NCI-H446 (cell line): Measurements from ENCODE around the gene CHAC1.
A peak's percentile ranks its signal among the peaks of the same experiment; 100 is the strongest.
"Not testable (repeated sequence)": the region's sequence is repeated elsewhere in the genome, so short reads cannot be mapped to it uniquely, and the experiment has no call there.

ENCODE experiments used
- DNase-seq, 2 experiments: peaks; one replicate each; lab custom pipeline; 2025; lab: John Stamatoyannopoulos, UW

Gene CHAC1

DNA sequence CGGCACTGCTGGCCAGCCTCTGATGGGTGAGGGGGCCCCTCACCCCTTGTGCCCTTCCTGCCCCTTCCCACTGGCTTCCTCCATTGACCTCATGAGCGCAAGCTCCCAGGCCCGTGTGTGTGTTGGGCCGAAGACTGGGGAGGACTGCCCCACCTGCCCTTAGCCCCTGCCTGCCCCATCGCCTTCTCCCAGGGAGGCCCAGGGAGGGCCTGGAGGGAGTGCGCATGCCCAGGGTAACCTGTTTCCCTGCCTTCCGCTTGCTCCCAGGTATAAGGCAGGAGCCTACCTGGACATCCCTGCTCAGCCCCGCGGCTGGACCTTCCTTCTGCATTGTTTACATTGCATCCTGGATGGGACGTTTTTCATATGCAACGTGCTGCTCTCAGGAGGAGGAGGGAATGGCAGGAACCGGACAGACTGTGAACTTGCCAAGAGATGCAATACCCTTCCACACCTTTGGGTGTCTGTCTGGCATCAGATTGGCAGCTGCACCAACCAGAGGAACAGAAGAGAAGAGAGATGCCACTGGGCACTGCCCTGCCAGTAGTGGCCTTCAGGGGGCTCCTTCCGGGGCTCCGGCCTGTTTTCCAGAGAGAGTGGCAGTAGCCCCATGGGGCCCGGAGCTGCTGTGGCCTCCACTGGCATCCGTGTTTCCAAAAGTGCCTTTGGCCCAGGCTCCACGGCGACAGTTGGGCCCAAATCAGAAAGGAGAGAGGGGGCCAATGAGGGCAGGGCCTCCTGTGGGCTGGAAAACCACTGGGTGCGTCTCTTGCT, 15.3 kb upstream of the CHAC1 start:
- DNase-seq = no peak

DNA sequence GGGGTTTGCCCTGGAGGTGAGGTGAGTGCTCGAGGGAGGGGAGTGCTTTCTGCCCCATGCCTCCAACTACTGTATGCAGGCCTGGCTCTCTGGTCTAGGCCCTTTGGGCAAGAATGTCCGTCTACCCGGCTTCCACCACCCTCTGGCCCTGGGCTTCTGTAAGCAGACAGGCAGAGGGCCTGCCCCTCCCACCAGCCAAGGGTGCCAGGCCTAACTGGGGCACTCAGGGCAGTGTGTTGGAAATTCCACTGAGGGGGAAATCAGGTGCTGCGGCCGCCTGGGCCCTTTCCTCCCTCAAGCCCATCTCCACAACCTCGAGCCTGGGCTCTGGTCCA, 14.8 kb upstream of the CHAC1 start:
- DNase-seq = no peak

DNA sequence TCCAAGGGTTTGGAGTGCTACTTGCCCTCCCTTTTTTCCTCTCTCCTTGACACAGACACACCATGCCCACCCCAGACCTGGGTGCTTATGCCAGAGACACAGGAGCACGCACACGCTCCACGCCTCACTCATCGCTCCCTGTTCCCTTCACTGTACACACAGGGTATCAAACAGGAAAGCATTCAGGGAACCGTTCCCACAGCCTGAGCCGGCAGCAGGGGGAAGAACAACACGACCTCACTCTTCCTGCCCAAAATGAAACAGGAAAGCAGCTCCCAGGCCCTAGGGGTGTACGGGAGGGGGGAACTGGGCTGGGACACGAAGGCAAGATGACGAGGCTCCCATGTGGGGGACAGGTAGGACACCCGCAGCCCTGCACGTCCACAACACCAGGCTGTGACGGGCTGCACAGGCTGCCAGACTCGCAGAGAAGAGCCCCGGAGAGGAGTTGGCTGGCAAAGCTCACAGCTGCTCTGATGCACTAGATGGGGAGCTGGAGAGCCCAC, 12.9 kb upstream of the CHAC1 start:
- no peak for DNase-seq

DNA sequence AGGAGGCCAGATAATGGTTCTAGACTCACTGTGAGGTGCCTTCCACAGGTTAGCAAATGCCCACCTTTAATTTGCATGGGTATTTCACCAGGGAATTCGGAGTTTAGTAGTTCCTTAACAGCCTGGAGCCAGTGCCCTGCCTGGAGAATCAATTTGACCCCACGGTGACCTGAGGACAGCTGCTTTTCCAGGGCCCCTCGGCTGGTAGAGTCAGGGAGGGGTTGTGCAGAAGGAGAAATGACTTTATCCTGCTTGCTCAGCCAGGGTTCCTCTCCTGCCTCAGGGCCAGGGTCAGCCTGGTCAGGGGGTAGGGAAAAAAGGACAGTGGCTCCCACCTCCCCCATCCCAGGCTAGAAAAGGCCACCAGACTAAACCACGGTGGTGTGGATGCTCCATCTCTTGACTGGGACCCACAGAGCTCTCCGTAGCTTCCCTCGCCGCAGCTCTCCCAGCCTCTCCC, 12.2 kb upstream of the CHAC1 start:
- no peak for DNase-seq

DNA sequence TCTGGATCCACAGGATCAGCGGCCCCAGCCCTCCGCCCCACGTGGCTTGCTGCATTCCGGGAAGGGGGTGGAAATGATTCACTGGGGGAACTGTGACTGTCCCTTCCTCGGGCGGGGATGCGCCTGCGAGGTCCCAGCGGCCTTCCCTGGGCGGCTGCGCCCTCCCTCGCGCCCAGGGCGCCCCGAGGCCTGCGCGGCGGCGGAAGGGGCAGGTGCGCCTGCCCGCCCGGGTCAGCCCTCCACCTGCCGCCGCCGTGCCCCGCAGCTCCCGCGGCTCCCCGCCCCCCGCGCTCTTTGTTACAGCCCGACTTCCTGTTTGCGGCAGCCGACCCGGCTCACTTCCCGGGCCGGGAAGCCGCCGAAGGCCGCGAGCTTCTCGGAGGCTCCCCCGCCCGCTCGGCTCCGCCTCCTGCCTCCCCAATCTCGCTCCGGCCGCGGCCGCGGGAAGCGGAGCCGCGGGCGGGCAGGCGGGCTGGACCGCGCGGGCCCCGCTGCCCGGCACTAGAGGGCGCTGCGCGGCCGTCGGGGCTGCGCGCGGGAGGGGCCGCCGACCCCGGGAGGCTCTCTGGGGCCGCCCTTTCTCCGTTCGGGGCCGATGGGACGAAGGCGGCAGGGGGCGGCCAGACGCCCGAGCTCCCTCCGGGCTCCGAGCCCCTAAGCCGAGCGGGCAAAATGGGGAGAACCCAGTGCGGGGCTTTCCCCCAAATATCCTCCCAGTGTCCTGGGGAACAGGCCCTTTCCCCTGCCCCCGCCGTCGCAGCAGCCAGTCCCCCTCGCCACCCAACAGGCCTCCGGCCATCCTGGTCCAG, 11.5 kb upstream of the CHAC1 start:
- DNase-seq = peak in 1 of 2 experiments; percentile 64

DNA sequence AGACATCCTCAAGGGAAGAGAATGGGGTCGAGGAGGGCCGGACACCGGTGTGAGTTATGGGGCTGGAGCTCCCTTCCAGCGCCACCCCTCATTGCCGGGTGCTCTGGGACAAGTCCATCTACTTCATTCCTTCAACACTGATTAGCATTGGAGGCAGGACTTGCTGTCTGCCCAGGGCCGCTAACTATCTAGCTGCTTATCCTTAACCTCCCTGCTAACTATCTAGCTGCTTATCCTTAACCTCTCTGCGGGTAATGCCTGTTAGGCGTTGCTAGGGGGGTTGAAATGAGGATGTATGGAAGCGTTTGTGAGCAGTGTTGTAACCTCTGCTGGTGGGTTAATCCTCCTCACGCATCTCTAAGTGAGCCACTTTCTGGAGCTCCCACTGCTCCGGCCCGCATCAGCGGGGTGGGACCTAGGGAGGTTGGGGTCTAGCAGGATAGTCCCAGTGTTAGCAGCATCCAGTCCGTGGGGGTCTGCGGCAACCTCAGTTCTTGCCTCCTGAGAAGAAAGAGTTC, 10.9 kb upstream of the CHAC1 start:
- no peak for DNase-seq

DNA sequence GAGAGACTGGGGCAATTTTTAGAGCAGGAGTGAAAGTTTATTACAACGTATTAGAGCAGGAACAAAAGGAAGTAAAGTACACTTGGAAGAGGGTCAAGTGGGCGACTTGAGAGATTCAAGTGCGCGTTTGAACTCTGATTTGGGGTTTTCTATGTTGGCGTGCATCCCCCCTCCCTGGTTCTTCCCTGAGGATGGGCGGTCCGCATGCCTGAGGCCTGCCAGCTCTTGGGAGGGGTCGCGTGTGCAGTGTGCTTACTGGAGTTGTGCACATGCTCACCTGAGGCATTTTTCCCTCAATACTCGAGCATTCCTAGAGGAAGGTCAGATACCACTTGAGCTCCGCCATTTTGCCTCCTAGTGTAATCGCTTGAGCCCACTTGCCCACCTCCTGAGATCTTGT, 10.4 kb upstream of the CHAC1 start:
- no peak for DNase-seq

DNA sequence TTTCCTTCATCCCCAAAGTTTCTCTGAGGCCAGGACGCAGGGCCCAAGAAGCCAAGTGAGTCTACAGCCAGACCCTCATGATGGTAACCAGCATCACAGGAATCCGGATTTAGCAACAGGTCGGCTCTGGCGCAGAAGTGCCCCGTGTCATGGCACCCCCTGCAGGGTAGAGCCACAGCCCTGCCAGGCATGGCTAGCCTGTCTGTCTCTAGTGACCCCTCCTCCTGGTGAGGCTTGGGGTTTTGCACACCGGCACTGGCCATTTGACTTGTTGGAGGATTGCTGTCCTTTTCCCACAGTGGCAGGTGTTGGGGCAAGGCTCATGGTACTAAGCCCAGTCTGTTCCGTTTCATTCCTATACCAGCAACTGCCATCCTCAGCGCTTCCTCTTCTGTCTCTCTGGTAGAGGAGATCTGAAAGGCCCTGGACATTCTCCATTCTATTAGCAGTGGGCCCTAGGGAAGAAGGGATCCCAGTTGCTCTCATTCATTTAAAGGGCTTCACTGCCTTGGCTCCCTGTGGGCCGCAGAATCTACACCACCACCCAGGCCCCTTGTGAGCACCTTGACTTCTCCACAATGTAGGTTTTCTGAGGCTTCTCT, 9.4 kb upstream of the CHAC1 start:
- no peak for DNase-seq

DNA sequence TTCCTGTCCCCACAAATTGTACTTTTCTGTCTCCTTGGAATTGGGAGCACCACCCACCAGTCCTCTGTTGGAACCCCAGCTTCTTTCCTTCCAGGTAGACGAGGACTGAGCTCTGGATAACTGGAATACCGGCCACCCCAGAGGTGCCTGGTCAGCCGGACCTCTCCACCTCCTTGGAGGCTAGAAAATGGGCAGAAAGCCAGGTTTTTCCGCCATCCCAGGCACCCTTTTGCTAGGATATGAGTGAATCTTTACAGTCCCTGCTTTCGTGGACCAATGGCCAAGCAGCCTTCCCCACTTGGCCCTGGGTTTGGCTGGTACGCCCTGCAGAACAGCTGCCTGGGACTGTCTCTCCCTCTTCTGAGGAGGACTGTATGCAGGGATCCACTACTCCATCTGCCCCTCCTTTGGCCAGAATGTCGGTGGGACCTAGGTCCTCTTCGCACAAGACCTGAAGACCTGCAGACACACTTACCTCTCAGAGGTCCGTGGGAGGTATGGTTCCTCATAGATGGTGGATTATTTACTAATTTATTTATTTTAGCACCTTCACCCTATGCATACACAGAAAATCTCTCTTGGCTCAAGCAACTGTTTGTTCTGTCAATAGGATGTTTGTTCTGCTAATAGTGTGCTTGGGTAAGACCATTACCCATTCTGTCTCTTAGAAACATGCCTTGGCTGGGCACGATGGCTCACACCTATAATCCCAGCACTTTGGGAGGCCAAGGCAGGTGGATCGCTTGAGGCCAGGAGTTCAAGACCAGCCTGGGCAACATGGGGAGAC, 8.6 kb upstream of the CHAC1 start:
- no peak for DNase-seq

DNA sequence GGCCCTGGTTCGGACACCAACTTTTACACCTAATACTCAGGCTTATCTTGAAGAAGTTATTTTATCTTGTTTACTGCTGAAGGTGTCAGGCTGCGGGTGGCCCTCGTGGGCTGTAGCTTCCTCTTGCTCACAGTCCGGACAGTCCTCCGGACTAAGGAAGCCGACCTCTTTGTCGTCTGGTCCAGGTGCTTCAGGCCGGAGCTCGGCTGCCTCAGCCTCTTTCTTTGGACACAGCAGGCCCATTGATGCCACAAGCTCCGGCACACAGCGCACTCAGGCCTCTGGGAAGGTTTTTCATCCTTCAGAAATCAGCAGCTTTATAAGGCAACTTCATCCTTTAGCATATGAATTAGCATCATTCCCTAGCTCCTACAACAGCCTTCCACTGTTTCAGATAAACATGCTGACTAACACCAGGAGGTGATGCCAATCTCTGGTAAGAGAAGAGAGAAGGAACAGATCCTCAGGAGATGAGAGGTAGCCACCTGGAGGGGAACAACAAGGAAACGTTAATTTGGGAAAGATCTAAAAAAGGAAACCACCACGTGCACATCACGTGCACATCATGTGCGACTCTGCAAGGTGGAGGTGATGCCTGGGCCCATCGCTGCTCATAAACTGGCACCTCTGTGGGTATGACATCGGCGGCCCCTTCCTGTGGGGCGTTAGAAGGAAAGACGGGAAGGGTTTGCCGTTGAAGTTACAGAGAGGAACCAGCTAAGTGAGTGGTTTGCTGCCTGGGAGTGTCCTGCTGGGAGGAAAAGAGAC, 4.4 kb upstream of the CHAC1 start:
- no peak for DNase-seq

DNA sequence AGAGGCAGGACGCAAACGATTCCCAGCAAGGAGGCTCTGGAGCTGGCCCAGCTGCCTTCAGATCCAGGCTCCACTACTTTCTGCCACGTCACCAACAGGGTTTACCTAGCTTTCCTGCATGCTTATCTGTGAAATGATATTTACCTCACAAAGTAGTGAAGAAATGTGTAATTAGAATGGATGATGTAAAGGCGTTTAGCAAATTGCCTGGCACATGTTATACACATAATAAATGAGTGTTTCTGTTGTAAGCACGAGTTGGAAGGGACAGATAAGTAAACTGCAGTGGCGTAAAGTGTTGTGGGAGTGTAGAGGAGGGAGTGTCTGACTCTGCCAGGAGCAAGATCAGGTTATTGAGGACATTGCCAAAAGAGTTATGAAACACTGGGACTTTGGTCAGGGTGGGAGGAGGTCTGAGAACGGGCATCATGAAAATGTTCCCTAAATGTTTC, 3.5 kb upstream of the CHAC1 start:
- no peak for DNase-seq

DNA sequence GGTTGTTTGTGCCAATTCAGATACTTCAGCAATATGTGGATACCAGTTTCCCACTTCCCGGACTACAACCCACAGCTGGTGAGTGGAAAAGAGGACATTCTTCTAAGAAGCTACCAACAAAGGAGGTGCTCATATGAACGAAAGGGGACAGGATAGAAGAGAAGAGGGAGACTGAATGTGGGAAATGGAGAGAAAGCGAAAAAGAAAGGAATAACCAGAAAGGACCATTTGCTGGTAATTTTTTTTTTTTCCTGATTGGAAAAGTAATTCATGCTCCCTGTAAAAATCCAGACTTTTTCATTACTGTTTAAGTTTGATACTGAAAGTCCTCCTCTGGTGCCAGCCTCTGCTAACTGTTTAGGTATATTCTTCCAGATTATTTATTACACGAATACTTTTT, 1.5 kb upstream of the CHAC1 start:
- no peak for DNase-seq

DNA sequence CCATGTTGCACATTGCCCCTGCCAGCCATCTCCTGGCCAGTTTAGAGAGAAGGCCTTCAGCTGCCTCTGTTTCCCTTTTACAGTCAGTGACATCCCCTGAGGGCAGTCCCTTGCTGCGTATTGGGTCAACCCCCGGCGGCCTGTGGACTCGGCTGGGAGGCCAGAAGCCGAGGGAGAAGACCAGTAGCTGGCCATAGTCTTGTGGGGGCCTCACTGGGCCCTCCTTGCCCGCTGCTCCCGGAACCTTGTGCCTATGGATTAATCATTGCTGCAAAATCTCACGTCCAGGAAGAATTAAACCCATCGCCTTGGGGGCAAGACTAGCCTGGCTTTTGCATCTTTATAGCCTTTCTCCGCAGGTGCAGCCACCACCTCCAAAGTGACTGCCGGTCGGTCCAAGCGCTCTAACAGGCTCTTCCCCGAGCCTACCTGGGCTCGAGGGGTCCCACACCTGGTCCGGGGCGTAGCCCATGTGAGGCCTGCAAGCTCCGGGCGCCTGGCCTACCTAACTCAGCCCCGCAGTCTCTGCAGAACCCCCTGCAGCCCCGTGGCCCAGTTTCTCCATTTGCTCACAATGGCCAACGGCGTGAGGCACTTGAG, 870 bp upstream of the CHAC1 start:
- no peak for DNase-seq

DNA sequence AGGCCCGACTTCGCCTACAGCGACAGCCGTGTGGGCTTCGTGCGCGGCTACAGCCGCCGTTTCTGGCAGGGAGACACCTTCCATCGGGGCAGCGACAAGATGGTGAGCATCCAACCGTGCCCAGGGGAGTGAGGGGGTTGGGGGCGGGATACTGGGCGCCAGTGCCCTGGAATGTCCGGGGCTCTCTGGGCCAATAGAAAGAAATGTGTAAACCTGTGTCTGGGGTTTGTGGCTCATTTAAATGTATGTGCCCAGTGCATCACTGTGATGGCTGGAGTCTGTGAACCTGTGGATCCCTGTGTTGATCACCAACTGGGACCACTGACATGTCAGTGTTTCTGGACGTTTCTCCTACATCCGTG, 423 bp downstream of the CHAC1 start:
- no peak for DNase-seq

DNA sequence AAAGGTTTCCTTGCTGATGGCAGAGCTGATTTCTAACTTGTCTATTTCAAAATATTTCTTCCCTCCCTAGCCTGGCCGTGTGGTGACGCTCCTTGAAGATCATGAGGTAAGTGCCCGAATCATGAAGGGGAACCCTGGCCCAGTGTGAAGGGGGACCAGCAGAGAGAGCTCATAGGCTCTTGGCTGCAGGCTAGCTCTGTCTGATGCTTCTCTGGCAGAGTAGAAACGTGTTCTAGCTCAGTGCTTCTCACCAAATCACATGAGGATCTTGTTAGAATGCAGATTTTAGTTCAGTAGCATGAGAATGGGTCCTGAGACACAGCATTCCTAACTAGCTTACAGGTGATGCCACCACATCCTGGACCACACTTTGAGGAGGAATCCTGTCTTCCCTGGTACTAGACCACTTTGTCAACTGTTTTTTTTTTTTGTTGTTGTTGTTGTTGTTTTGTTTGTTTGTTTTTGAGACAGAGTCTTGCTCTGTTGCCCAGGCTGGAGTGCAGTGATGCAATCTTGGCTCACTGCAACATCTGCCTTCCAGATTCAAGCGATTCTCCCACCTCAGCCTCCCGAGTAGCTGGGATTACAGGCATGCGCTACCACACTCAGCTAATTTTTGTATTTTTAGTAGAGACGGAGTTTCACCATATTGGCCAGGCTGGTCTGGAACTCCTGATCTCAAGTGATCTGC, 1.0 kb downstream of the CHAC1 start:
- DNase-seq = not testable (repeated sequence)

DNA sequence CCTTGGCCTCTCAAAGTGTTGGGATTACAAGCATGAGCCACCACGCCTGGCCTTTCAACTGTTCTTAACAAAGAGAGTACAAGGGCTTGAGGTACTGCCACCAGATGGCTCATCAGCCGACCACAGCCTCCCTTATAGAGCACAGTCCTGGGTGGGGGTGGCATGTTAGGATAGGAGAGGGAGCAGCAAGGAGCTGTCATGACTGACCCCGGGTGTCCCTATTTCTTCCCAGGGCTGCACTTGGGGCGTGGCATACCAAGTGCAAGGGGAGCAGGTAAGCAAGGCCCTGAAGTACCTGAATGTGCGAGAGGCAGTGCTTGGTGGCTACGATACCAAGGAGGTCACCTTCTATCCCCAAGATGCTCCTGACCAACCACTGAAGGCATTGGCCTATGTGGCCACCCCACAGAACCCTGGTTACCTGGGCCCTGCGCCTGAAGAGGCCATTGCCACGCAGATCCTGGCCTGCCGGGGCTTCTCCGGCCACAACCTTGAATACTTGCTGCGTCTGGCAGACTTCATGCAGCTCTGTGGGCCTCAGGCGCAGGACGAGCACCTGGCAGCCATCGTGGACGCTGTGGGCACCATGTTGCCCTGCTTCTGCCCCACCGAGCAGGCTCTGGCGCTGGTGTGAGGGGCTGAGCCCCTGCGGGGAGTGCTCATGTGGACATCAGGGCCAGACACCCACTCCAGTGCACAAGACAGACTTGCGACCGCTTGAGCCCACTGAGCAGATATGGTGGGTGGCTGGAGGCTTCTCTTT, 2.1 kb downstream of the CHAC1 start:
- no peak for DNase-seq

DNA sequence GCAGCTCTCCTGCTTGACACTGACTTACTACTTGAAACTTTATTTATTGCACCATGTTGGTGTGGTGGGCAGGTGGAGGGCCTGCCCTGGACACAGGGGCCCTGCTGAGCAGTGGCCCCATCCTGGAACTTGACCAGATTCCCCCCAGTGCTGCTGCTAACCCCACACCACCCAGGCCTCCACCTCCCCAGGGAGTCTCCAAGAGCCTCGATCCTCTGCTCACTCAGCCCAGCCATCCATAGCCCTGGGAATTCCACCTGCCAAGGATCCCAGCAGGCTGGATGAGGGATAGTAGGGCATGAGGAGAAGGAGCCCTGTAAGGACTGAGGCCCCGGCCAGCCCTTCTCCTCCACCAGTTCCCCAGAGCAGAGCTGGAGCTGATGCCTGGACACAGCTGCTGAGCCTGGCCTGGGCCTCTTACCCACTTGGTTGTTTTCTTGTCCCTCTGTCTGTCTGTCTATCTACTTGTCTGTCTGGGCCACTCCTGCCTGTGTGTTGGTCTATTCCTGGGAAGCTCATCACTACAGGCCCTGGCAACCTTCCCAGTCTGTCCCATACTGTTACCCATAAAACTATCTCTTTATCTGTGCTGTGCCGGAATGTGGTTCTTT, 2.8 kb downstream of the CHAC1 start:
- no peak for DNase-seq

DNA sequence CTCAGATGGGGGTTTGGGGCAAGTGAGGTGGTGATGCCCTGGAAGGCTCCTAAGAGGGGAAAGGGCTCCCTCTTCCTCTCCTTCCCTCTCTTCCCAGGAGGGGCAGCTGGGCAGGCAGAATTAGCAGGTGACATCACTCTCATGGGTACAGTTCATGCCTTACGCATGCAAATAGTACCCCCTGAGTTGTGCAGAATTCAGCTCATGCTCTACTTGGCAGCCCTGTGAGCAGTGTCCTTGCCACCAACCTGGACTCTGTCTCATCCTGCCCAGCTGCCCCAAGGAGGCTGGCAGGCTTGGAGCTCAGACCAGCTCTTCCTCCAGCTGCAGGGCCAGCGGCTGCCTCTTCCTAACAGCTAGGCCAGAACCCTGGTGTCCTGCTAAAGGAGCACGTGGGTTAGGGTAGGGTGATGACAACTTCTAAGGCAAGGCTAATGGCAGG, 3.3 kb downstream of the CHAC1 start:
- no peak for DNase-seq

DNA sequence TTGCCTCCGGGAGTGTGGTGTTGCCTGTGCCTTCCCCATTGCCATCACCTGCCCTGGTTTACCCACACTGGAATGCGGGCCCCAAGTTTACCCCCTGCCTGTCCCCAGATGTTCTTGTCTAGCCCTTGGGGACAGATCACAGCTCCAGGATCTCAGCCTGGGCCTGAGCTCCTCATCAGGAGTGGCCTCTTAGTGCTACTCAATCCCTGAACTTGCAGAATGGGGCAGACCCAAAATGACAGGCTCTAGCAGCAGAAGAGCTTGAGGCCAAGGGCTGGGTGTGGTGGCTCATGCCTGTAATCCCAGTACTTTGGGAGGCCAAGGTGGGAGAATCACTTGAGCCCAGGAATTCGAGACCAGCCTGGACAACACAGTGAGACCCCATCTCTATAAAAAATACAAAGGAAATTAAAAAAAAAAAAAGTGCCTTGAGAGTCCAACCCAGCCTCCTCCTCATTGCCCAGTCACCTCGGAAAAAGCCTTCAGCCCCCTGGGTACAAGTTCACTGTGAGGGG, 3.8 kb downstream of the CHAC1 start:
- DNase-seq = no peak
